ACHN (cell line): ENCODE data around the gene ERRFI1.
"Not testable (repeated sequence)": the region's sequence is repeated elsewhere in the genome, so short reads cannot be mapped to it uniquely, and the experiment has no call there.

Experiments used
- DNase-seq: peaks from one replicate; pipeline ENCODE4 v3.0.0-alpha.2; 2015
- in situ Hi-C: cut with HindIII; loops from 2 replicates; pipeline ENCODE4 v1.10.0; 2017; ENCODE audit warnings: low sequenced_read_pairs, low pct_ligation_motif_present, low pct_unique_long_range_greater_than_20kb

Gene ERRFI1, protein sequence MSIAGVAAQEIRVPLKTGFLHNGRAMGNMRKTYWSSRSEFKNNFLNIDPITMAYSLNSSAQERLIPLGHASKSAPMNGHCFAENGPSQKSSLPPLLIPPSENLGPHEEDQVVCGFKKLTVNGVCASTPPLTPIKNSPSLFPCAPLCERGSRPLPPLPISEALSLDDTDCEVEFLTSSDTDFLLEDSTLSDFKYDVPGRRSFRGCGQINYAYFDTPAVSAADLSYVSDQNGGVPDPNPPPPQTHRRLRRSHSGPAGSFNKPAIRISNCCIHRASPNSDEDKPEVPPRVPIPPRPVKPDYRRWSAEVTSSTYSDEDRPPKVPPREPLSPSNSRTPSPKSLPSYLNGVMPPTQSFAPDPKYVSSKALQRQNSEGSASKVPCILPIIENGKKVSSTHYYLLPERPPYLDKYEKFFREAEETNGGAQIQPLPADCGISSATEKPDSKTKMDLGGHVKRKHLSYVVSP

DNA sequence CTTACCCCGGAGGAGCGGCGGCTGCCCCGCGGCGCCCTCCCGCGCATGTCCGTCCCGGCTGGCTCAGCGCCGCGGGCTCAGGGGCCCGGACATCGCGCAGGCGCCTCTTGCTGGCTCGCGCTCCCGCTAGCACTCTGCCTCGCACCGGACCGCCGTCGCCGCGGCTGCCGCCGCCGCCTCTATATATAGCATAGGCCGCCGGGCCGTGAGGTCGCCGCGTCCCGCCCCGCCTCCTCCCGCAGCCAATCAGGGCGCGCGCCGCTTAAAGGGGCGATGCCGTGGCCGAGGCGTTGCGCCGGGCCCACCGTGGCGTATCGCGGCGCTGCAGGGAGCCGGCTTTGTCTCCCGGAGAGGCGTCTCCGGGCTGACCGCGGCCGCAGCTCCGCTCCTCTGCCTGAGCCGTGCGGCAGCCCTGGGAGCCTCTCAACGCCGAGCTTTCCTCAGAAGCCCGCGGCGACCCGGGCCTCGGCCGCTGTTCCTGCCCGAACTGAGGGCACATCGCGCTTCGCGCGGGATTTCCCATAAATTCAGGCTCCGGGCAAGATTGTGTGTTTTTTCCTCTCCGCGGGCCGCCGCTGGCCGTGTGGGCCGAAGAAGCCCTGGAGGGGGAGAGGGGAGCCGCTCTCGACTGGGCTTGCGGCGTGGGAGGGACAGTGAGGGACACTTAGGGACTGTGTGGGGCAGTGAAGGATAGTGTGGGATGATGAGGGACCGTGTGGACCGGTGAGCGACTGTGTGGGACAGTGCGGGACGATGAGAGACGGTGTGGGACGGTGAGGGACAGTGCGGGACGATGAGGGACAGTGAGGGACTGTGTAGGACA, at the start of gene ERRFI1:
TSS of gene ERRFI1 (minus strand) at position 157 of the 823 bp plus-strand sequence. CDS start 10,690 bp downstream, outside the sequence.
- in situ Hi-C loops = no loop called here
- peak; percentile 90 for DNase-seq

DNA sequence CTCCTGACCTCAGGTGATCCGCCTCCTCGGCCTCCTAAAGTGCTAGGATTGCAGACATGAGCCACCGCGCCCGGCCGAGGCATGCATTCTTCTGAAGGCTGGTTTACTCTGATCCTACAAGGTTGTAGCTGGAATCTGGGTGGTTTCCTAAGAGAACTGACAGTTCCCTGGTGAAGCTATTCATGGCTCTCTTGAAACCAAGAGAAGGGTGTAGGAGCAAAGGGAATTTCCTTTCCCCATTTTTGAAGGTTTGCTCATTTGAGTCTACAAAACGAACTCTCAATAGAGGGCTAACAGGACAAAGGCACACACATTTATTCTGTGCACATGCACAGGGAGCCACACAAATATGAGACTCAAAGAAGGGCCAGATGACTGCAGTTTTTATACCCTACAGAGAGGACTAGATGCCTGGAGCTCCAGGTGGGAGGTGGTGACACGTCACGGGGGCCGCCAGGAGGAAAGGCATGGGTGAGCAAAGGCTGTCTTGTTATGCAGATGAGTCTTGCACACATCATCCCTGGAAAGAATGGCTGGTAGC, 49.5 kb upstream of the ERRFI1 start:
- in situ Hi-C loops = no loop called here

DNA sequence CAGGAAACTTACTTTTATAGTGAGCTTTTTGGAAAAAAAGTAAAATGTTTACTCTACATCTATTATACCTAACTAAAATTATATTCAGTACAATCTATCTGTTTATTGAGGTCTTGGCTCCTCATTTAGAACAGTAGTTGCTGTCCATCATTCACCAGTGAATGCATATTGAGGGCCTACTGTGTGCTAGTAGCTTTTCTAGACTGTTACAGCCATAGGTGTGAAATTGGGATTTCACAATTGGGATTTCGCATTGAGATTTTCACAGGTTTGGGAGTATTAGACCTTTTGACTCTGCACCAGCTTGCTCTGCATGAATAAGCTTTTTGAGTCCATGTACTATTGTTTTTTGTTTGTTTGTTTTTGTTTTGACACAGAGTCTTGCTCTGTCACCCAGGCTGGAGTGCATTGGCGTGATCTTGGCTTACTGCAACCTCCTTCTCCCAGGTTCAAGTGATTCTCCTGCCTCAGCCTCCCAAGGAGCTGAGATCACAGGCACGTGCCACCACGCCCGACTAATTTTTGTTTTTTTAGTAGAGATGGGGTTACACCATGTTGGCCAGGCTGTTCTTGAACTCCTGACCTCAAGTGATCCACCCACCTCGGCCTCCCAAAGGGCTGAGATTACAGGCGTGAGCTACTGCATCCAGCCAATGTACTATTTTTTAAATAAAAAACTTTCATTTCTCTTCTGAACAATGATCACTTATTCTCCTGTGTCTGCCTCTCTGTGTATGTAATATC, 47.2 kb upstream of the ERRFI1 start:
- no peak for DNase-seq
- in situ Hi-C loops = no loop called here

More for the DNA sequence above, 49.5 kb upstream of the ERRFI1 start:
- DNase-seq = no peak

DNA sequence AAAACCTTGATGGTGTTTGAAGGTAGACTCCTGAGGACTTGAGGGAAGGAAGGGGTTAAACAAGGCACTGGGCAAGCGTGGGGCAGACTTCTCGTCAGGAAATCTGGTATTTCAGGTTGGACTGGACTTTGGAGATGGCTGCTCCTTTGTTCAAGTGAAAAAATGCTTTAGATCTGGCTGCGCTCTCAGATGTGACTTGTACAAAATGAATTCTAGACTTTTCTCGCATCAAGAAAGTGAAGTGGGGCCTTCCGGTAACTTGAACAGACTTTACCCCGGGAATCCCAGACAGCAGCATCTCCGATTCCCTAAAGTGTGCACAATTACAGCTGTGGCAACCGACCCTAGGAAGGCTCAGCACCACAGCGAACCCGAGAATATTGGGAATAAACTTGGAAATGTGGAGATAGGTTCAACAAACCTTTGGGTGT, 44.3 kb upstream of the ERRFI1 start:
- no peak for DNase-seq
- in situ Hi-C loops = no loop called here

DNA sequence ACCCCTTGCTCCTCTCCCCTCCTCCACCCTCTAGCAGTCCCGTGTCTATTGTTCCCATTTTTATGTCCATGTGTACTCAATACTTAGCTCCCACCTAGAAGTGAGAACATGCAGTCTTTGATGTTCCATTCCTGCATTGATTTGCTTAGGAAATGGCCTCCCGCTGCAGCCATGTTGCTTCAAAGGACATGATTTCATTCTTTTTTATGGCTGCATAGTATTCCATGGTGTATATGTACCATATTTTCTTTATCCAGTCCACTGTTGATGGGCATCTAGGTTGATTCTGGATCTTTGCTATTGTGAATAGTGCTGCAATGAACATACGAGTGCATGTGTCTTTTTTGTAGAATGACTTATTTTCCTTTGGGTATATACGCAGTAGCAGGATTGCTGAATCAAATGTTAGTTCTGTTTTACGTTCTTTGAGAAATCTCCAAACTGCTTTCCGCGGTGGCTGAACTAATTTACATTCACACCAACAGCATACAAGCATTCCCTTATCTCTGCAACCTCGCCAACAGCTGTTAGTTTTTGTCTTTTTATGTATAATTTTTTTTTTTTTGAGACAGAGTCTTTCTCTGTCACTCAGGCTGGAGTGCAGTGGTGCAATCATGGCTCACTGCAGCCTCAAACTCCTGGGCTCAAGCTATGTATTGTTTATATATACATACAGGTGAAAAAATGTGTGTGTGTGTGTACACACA, 43.7 kb upstream of the ERRFI1 start:
- DNase-seq, in situ Hi-C loops: not testable (repeated sequence)

DNA sequence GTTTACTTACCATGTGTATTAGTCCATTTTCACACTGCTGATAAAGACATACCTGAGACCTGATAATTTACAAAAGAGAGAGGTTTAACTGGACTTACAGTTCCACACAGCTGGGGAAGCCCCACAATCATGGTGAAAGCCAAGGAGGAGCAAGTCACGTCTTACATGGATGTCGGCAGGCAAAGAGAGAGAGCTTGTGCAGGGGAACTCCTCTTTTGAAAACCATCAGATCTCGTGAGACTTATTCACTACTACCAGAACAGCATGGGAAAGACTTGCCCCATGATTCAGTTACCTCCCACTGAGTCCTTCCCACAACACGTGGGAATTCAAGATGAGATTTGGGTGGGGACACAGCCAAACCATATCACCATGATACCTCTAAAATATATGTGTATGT, 39.3 kb upstream of the ERRFI1 start:
- DNase-seq = no peak
- in situ Hi-C loops = no loop called here

DNA sequence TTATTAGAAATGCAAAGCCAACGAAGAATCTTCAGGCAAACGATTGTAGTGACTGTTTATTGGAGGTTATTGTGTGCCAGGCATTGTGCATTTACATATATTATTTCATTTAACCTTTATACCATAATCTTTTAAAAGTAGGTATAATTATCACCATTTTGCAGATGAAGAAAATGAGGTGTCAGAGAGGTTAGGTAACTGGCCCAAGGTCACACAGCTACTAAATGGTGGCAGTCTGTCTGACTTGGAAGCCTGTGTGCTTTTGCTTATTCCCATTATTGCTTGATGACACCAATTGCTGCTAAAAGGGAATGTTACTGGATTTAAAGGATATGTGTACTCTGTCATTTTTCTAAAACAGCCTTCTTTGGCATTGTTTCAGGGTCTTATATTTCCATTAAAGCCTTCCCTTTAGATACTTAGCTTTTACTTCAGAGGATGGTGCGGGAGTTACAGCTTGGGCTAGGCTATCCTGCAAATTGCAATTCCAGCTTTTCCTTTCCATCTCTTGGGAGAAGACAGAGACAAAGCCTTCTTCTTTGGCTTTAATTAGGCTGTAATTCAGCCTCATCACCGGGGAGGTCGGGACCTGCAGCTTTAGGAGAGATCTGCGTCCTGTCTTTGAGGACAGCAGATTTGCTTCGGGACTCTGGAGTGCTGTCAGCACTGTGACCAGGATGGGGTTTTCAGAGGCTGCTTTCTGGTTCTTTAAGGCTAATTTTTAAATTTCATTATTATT, 37.4 kb upstream of the ERRFI1 start:
- no peak for DNase-seq
- in situ Hi-C loops = no loop called here

DNA sequence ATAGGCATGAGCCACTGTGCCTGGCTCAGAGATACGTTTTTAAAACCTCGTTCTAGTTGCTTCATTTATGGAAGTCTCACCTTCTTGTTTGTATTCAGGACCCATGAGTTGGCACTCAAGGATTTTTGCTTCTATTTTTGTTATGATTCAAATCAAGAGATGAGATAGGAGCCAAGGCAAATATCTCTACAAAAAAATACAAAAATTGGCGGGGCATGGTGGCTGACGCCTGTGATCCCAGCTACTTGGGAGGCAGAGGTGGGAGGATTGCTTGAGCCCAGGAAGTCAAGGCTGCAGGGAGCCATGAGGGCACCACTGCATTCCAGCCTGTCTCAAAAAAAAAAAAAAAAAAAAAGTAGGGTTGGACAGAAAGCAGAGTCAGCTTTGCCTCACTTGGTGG, 36.8 kb upstream of the ERRFI1 start:
- in situ Hi-C loops = no loop called here
- DNase-seq = no peak

DNA sequence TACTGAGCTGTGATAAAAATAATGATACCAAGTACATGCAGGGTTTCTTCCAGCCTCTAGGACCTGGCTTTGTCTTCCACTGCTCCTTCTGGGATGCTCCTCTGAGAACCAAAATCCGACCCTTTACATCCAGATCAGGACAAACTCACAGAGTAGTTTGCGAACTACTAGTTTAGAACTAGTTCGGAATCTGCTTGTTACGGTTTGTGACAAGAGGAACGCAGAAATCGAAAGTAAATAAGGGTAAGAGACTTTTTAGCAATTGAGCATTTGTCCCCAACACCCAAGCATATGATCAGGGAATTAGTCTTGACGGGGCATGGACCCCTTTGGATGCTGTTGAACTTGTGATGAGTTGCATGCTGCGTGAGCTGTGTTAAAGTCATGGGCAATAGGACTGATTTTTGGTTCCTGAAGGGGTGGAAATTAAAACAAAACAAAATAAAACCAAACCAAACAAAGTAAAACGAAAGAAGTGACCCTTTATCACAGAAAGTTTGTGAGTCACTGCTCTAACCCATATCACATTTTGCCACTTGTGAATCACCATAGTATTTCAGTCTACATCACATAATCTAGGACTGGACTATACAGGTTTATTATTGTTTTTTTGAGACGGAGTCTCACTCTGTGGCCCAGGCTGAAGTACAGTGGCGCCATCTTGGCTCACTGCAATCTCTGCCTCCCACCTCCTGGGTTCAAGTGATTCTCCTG, 35.7 kb upstream of the ERRFI1 start:
- DNase-seq = no peak

DNA sequence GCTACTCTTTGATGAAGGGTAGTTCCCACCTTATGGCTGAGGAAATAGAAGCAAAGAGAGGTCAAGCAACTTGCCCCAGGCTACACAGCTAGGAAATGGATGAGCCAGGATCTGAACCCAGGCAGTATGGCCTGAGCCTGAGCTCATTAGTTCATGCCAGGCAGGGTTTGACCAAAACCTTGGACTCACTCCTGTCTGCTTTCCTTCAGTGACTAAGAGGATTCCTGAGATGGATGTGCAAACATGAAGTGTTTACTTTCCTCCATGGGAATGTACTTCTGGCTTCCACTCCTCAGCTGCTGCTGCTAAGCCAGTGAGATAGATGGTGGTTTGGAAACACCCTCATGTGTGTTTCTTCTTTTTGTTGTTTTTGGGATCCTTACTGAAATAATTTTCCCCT, 35.1 kb upstream of the ERRFI1 start:
- peak; percentile 64 for DNase-seq
- in situ Hi-C loops = no loop called here

More for the DNA sequence above, 35.7 kb upstream of the ERRFI1 start:
- in situ Hi-C loops = no loop called here

DNA sequence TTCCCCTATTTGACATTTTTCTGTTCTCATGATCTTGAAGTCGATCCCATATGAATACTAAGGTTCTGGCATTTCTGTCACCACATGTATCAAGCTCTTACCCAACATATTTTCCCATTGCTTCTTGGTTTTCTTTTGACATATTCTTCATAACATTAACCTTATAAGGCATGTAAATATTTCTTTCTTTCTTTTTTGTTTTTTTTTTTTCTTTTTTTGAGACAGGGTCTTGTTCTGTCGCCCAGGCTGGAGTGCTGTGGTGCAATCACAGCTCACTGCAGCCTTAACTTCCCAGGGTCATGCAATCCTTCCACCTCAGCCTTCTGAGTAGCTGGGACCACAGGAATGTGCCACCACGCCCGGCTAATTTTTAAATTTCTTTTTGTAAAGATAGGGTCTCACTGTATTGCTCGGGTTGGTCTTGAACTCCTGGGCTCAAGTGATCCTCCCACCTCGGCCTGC, 33.1 kb upstream of the ERRFI1 start:
- DNase-seq = no peak
- in situ Hi-C loops = no loop called here

DNA sequence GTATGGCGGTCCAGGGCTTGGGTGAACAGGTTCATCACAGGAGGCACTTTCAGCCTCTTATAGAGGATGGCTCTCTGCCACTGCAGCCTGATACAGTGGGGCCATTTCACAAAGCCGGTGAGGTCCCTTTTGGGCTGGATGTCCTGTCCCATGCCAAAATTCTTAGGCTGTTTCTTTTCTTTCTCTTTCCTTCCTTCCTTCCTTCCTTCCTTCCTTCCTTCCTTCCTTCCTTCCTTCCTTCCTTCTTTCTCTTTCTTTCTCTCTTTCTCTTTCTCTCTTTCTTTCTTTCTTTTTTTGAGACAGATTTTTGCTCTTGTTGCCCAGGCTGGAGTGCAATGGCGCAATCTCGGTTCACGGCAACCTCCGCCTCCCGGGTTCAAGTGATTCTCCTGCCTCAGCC, 31.7 kb upstream of the ERRFI1 start:
- DNase-seq, in situ Hi-C loops: not testable (repeated sequence)

DNA sequence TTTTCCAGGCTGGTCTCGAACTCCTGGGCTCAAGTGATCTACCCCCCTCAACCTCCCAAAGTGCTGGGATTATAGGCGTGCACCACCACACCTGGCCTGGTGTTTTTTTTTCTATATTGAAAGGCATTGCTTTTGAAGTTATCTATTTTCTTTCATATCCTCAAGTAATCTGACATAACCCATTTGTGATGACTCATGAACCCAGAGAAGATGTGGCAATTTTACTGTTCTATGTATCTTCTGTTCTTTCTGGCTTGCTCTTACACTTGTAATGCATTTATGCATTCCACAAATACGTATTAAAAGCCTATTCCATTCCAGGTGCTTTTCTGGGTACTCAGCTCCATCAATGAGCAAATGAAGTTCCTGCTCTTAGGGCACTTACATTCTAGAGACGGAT, 29.9 kb upstream of the ERRFI1 start:
- in situ Hi-C loops = no loop called here
- no peak for DNase-seq

DNA sequence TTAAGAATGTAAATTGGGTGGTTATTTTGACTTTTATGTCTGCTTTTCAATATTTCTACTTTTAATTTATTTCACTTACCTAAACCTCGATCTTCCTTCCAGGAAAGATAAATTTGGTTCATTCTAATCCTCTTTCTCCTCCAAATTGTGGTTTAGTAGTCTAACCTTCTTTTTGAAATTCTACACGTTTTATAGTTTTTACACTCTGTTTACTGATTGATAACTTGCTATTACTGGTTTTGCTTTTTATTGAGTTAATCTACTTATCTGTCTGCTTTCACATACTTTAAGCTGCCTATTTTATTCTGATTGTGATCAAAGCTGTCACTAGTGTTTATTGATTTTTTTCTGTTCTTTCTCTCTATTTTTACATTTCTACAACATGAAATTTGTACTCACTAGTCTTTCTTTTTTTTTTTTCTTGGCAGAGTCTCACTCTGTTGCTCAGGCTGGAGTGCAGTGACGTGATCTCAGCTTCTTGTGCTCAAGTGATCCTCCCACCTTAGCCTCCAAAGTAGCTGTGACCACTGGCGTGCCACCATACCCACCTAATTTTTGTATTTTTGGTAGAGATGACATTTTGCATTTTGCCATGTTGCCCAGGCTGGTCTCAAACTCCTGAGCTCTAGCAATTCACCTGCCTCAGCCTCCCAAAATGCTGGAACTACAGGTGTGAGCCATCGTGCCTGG, 27.9 kb upstream of the ERRFI1 start:
- no peak for DNase-seq
- in situ Hi-C loops = no loop called here

DNA sequence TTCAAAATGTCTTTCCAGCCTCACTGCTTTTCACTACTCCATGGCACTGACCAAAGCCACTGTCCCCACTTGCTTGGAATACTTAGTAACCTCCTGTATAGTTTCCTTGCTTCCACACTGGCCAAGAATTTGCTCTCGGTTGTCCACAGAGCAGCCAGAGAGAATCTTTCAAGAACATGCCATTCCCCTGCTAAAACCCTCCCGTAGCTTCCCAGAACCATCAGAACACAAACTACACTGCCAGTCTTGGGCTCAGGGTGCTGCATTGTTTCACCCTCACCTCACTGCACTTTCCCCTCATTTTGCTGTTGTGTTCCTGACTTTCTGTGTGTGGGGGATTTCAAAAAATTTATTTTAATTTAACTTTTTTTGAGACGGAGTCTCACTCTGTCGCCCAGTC, 25.5 kb upstream of the ERRFI1 start:
- in situ Hi-C loops = no loop called here
- no peak for DNase-seq

DNA sequence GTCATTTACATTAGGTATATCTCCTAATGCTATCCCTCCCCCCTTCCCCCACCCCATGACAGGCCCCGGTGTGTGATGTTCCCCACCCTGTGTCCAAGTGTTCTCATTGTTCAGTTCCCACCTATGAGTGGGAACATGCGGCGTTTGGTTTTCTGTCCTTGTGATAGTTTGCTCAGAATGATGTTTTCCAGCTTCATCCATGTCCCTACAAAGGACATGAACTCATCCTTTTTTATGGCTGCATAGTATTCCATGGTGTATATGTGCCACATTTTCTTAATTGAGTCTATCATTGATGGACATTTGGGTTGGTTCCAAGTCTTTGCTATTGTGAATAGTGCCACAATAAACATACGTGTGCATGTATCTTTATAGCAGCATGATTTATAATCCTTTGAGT, 23.1 kb upstream of the ERRFI1 start:
- DNase-seq, in situ Hi-C loops: not testable (repeated sequence)
